Measurements from ENCODE around the gene SLC31A1. TPM values are rescaled to one million over a fixed set of nuclear protein-coding genes. Genes with fewer than 3 reads are reported as not detected.

SLC31A1 gene
- total RNA-seq, 1 donor from 2014 or later = 39.6 TPM

- no peak for DNase-seq (ENCODE audit: low spot score)
- Mint-ChIP-seq H3K27ac (ENCODE audit: unreplicated experiment) (no peak overlapping the region), H3K9me3 (ENCODE audit: low read depth) (no peaks in the 10 kb centered on the region)
These were observed 90.6 kb downstream of the SLC31A1 start for GRCh38 chr9:113311961-113312360.

GRCh38 chr9:113313261-113313660 lies 91.9 kb downstream of the SLC31A1 start:
- no peak for TF ChIP-seq CTCF (IDR thresholded peaks at IDR 0.05)
- H3K4me1 Mint-ChIP-seq (ENCODE audit: low read depth) = peaks cover 5% of the 10 kb centered on the region
- H3K4me3 Mint-ChIP-seq (ENCODE audit: unreplicated experiment) = no peak overlapping the region
- no peak for DNase-seq (ENCODE audit: low spot score)
- H3K36me3 Mint-ChIP-seq (ENCODE audit: low read depth) = no peaks in the 10 kb centered on the region
- no peak overlapping the region for H3K27ac Mint-ChIP-seq (ENCODE audit: unreplicated experiment)
- no peaks in the 10 kb centered on the region for H3K27me3 Mint-ChIP-seq (ENCODE audit: low read depth)
- no peaks in the 10 kb centered on the region for H3K9me3 Mint-ChIP-seq (ENCODE audit: low read depth)

More at GRCh38 chr9:113311961-113312360, 90.6 kb downstream of the SLC31A1 start:
- no peak for TF ChIP-seq CTCF (IDR thresholded peaks at IDR 0.05)
- Mint-ChIP-seq H3K27me3 (ENCODE audit: low read depth) (no peaks in the 10 kb centered on the region), H3K4me3 (ENCODE audit: unreplicated experiment) (no peak overlapping the region), H3K36me3 (ENCODE audit: low read depth) (no peaks in the 10 kb centered on the region), H3K4me1 (ENCODE audit: low read depth) (peaks cover 5% of the 10 kb centered on the region)

Other genes with a start within 250 kb of the SLC31A1 start
- gene ZNF883, start 209.4 kb upstream of the SLC31A1 start, total RNA-seq = 3.3 to 5.8 TPM (median 4.5 TPM) in 3 replicates
- 3.3 to 4.3 TPM (median 3.6 TPM) in 3 replicates for gene ZFP37, start 164.8 kb upstream of the SLC31A1 start, total RNA-seq
- gene SLC31A2, start 70.5 kb upstream of the SLC31A1 start, total RNA-seq = 4.2 to 6.1 TPM (median 5.8 TPM) in 3 replicates
- gene FKBP15, start 267 bp upstream of the SLC31A1 start, total RNA-seq = 26.0 to 33.6 TPM (median 27.6 TPM) in 3 replicates
- gene CDC26, start 54.0 kb downstream of the SLC31A1 start, total RNA-seq = 18.8 to 25.4 TPM (median 20.1 TPM) in 3 replicates
- 18.2 to 23.7 TPM (median 20.8 TPM) in 3 replicates for gene PRPF4, start 54.1 kb downstream of the SLC31A1 start, total RNA-seq
- not detected in 3 replicates for gene RNF183, start 81.8 kb downstream of the SLC31A1 start, total RNA-seq
- 1.7 to 2.4 TPM (median 1.8 TPM) in 3 replicates for gene WDR31, start 118.7 kb downstream of the SLC31A1 start, total RNA-seq
- gene BSPRY, start 128.0 kb downstream of the SLC31A1 start, total RNA-seq = not detected in 3 replicates
- 9.1 to 10.7 TPM (median 10.2 TPM) in 3 replicates for gene HDHD3, start 155.4 kb downstream of the SLC31A1 start, total RNA-seq
- 21.8 to 33.0 TPM (median 22.6 TPM) in 3 replicates for gene ALAD, start 179.7 kb downstream of the SLC31A1 start, total RNA-seq
- 28.4 to 41.7 TPM (median 29.5 TPM) in 3 replicates for gene POLE3, start 189.1 kb downstream of the SLC31A1 start, total RNA-seq
- 0.19 to 0.37 TPM in 2 of 3 replicates, not detected in the other for gene C9orf43, start 189.2 kb downstream of the SLC31A1 start, total RNA-seq
- 33.8 to 58.2 TPM (median 55.2 TPM) in 3 replicates for gene RGS3, start 242.2 kb downstream of the SLC31A1 start, total RNA-seq